ENCODE measurements around the gene RAB3IL1.

Gene RAB3IL1

DNA sequence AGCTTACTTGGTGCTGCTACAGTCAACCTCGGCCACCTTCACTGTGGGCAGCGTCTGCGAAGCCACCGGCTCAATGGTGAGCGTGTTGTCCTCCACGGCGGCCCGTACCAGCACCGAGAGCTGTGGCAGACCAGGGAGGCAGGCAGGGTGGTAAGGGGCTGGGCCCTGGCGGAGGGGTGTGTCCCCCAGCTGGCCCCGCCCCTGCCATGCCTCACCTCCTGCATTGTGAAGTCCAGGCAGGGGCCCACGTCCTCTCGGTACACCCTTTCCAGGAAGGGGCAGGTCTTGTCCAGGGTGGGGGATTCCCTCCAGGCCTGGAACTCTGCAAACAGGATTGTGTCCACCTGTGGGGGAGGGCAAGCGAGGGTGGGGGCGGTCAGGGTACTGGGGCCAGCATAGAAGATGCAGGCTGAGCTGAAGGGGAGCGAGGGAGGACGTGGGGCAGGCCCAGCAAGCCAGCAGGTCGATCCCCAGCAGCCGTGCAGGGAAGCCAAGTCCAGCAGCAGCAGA is 12.8 kb downstream of the RAB3IL1 start:
- Histone ChIP-seq H3K27ac (replicated peaks) (no peak overlapping the region), H3K4me3 (replicated peaks; ENCODE audit: insufficient read depth, low read length) (no peak overlapping the region), H3K27me3 (ENCODE audit: insufficient read depth, poor library complexity, severe bottlenecking) (no peaks in the 10 kb centered on the region)
- no peak for DNase-seq (ENCODE audit: low read depth in 1 of 2, low spot score in 1 of 2)
- TF ChIP-seq, protein P1, sequence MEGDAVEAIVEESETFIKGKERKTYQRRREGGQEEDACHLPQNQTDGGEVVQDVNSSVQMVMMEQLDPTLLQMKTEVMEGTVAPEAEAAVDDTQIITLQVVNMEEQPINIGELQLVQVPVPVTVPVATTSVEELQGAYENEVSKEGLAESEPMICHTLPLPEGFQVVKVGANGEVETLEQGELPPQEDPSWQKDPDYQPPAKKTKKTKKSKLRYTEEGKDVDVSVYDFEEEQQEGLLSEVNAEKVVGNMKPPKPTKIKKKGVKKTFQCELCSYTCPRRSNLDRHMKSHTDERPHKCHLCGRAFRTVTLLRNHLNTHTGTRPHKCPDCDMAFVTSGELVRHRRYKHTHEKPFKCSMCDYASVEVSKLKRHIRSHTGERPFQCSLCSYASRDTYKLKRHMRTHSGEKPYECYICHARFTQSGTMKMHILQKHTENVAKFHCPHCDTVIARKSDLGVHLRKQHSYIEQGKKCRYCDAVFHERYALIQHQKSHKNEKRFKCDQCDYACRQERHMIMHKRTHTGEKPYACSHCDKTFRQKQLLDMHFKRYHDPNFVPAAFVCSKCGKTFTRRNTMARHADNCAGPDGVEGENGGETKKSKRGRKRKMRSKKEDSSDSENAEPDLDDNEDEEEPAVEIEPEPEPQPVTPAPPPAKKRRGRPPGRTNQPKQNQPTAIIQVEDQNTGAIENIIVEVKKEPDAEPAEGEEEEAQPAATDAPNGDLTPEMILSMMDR (IDR thresholded peaks at IDR 0.05; ENCODE audit: insufficient read depth, low read length), result no peak
- TF ChIP-seq, protein P2, sequence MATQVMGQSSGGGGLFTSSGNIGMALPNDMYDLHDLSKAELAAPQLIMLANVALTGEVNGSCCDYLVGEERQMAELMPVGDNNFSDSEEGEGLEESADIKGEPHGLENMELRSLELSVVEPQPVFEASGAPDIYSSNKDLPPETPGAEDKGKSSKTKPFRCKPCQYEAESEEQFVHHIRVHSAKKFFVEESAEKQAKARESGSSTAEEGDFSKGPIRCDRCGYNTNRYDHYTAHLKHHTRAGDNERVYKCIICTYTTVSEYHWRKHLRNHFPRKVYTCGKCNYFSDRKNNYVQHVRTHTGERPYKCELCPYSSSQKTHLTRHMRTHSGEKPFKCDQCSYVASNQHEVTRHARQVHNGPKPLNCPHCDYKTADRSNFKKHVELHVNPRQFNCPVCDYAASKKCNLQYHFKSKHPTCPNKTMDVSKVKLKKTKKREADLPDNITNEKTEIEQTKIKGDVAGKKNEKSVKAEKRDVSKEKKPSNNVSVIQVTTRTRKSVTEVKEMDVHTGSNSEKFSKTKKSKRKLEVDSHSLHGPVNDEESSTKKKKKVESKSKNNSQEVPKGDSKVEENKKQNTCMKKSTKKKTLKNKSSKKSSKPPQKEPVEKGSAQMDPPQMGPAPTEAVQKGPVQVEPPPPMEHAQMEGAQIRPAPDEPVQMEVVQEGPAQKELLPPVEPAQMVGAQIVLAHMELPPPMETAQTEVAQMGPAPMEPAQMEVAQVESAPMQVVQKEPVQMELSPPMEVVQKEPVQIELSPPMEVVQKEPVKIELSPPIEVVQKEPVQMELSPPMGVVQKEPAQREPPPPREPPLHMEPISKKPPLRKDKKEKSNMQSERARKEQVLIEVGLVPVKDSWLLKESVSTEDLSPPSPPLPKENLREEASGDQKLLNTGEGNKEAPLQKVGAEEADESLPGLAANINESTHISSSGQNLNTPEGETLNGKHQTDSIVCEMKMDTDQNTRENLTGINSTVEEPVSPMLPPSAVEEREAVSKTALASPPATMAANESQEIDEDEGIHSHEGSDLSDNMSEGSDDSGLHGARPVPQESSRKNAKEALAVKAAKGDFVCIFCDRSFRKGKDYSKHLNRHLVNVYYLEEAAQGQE (IDR thresholded peaks at IDR 0.05; ENCODE audit: insufficient replicate concordance, low read depth), result no peak
- TF ChIP-seq SPI1 (IDR thresholded peaks at IDR 0.05; ENCODE audit: borderline replicate concordance, low read depth), result no peak
- no peak for TF ChIP-seq POLR2AphosphoS5 (IDR thresholded peaks at IDR 0.05; ENCODE audit: low read depth)
- TF ChIP-seq GABPA (IDR thresholded peaks at IDR 0.05; ENCODE audit: low read depth), result no peak

DNA sequence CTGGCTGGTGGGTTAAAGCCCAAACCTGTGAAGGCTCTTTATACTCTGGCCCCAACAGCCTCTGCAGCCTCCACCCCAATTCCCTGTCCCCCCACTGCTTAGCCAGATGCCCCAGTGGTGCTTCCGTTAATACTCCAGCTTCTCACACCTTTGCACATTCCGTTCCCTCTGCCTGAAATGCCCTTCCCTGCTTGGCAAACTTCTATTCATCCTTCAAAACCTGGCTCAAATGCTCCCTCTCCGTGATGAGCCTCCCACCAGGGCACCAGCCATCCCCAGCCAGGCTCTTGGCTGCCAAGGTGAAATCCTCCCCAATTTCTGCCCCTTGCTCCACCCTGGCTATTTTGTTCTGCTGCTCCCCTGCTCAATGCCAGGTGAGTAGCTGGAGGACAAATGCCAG is 13.5 kb downstream of the RAB3IL1 start:
- H3K27me3 ChIP-seq (ENCODE audit: insufficient read depth, poor library complexity, severe bottlenecking), result no peaks in the 10 kb centered on the region
- DNase-seq (ENCODE audit: low read depth in 1 of 2, low spot score in 1 of 2), result no peak
- H3K27ac ChIP-seq (replicated peaks), result no peak overlapping the region
- no peak for TF ChIP-seq GABPA (IDR thresholded peaks at IDR 0.05; ENCODE audit: low read depth)
- TF ChIP-seq, protein P1 (IDR thresholded peaks at IDR 0.05; ENCODE audit: insufficient read depth, low read length), result no peak
- TF ChIP-seq, protein P2 (IDR thresholded peaks at IDR 0.05; ENCODE audit: insufficient replicate concordance, low read depth), result no peak
- no peak for TF ChIP-seq POLR2AphosphoS5 (IDR thresholded peaks at IDR 0.05; ENCODE audit: low read depth)
- TF ChIP-seq SPI1 (IDR thresholded peaks at IDR 0.05; ENCODE audit: borderline replicate concordance, low read depth), result no peak
- no peak overlapping the region for H3K4me3 ChIP-seq (replicated peaks; ENCODE audit: insufficient read depth, low read length)

DNA sequence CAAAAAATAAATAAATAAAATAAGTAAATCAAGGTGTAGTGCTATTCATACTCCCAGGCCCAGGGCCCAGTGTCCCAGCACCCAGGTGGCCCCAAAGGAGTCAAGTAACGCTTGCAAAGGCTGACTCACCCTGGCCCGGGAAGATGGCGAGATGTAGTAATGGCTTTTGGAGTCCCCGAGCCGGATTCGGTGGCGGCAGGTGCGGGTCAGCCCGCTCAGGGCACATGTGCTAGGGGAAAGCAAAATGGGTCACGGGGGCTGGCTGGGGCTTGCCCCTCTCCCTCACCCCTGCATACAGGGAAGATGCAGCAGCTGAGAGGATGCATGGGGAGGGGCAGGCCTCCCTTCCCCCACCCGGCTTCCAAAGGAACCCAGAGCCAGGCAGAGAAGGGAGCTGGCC is 15.1 kb downstream of the RAB3IL1 start:
- H3K4me3 ChIP-seq (replicated peaks; ENCODE audit: insufficient read depth, low read length), result no peak overlapping the region
- DNase-seq (ENCODE audit: low read depth in 1 of 2, low spot score in 1 of 2), result no peak
- no peaks in the 10 kb centered on the region for H3K27me3 ChIP-seq (ENCODE audit: insufficient read depth, poor library complexity, severe bottlenecking)
- TF ChIP-seq SPI1 (IDR thresholded peaks at IDR 0.05; ENCODE audit: borderline replicate concordance, low read depth), result no peak
- H3K27ac ChIP-seq (replicated peaks), result no peak overlapping the region

DNA sequence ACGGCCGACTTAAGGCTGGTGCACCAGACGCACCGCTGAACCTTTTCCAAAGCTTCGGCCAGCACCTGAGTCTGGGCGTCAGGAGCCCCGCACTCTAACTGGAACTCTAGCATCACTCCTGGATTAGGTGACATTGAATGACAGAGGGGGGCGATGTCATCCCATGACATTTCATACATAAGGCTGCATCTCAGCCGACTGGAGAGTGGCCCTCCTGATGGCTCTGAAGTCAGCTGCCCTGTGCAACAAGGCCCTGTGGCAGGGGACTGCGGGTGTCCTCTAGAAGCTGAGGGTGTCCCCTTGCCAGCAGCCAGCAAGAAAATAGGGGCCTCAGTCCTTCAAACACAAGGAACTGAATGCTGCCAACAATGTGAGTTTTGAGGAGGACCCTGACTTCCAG is 16.0 kb downstream of the RAB3IL1 start:
- H3K27ac ChIP-seq (replicated peaks), result no peak overlapping the region
- TF ChIP-seq, protein P1 (IDR thresholded peaks at IDR 0.05; ENCODE audit: insufficient read depth, low read length), result no peak
- TF ChIP-seq SPI1 (IDR thresholded peaks at IDR 0.05; ENCODE audit: borderline replicate concordance, low read depth) (no peak), POLR2AphosphoS5 (IDR thresholded peaks at IDR 0.05; ENCODE audit: low read depth) (no peak), GABPA (IDR thresholded peaks at IDR 0.05; ENCODE audit: low read depth) (no peak)
- TF ChIP-seq, protein P2 (IDR thresholded peaks at IDR 0.05; ENCODE audit: insufficient replicate concordance, low read depth), result no peak
- H3K27me3 ChIP-seq (ENCODE audit: insufficient read depth, poor library complexity, severe bottlenecking), result no peaks in the 10 kb centered on the region
- H3K4me3 ChIP-seq (replicated peaks; ENCODE audit: insufficient read depth, low read length), result no peak overlapping the region
- DNase-seq (ENCODE audit: low read depth in 1 of 2, low spot score in 1 of 2), result no peak

Measured in HL-60 (cell line).